DOHH2 (cell line): ENCODE data around the gene SLC6A20.

Experiments
- EZH2phosphoT487 ChIP-seq: fragments of 200-600 bp; sonication (generic); IDR thresholded peaks from 2 replicates; pipeline ENCODE4 v1.6.1; 2017; ENCODE audit warnings: borderline replicate concordance, mild to moderate bottlenecking, antibody characterized with exemption, low read length, moderate library complexity, mixed read lengths
- TF ChIP-seq, protein P1 (sequence below): fragments of 200-600 bp; sonication (generic); IDR thresholded peaks from one replicate; pipeline ENCODE4 v1.5.1; 2014; ENCODE audit warnings: antibody characterized with exemption, mild to moderate bottlenecking, low read depth, low read length; ENCODE audit not compliant: poor library complexity, severe bottlenecking

- TF ChIP-seq, protein P1, sequence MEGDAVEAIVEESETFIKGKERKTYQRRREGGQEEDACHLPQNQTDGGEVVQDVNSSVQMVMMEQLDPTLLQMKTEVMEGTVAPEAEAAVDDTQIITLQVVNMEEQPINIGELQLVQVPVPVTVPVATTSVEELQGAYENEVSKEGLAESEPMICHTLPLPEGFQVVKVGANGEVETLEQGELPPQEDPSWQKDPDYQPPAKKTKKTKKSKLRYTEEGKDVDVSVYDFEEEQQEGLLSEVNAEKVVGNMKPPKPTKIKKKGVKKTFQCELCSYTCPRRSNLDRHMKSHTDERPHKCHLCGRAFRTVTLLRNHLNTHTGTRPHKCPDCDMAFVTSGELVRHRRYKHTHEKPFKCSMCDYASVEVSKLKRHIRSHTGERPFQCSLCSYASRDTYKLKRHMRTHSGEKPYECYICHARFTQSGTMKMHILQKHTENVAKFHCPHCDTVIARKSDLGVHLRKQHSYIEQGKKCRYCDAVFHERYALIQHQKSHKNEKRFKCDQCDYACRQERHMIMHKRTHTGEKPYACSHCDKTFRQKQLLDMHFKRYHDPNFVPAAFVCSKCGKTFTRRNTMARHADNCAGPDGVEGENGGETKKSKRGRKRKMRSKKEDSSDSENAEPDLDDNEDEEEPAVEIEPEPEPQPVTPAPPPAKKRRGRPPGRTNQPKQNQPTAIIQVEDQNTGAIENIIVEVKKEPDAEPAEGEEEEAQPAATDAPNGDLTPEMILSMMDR = no peak
- no peak for TF ChIP-seq EZH2phosphoT487
These were observed 56.3 kb downstream of the SLC6A20 start for GRCh38 chr3:45739991-45740390.
